H1 (cell line): ENCODE results near the gene TMEM161A. TPM values are rescaled to one million over a fixed set of nuclear protein-coding genes. Genes with fewer than 3 reads are reported as not detected.

Experiments used
- CTCF ChIA-PET: fragments of 300-600 bp; sonication (Branson Sonifier 250); formaldehyde crosslinking; loops from one replicate; lab custom pipeline; 2021; ENCODE audit not compliant: partially characterized antibody; lab: Charles Lee
- POLR2A ChIA-PET: fragments of 300-600 bp; sonication (Branson Sonifier 250); formaldehyde crosslinking; loops from one replicate; lab custom pipeline; 2021; ENCODE audit warnings: inconsistent platforms; ENCODE audit not compliant: partially characterized antibody; lab: Charles Lee
- DNase-seq, 2 experiments: peaks; one replicate each; pipeline versions ENCODE4 v3.0.0 to v3.0.0-alpha.2; 2010 to 2022; ENCODE audit warnings: low spot score in 2 of 2, low read depth in 1 of 2, mixed read lengths in 1 of 2
- FAIRE-seq: peaks from 2 replicates; lab custom pipeline; 2011; peaks lifted over from hg19 to GRCh38; lab: Jason Lieb, UNC
- H2AFZ ChIP-seq: 2 replicates; pipeline ENCODE4 v1.8.1; 2012; ENCODE audit warnings: low read length, inconsistent platforms
- H2AK5ac ChIP-seq: 2 replicates; pipeline ENCODE4 v1.6.1; 2013; ENCODE audit warnings: low read depth, low read length
- H2BK120ac ChIP-seq: replicated peaks from 2 replicates; pipeline ENCODE3; 2013; ENCODE audit warnings: low read depth, low read length, inconsistent platforms
- H2BK12ac ChIP-seq: 2 replicates; pipeline ENCODE4 v1.6.1; 2013; ENCODE audit warnings: low read depth, low read length
- H2BK15ac ChIP-seq: 2 replicates; pipeline ENCODE4 v1.6.1; 2013; ENCODE audit warnings: low read length
- H2BK20ac ChIP-seq: 2 replicates; pipeline ENCODE4 v1.6.1; 2013; ENCODE audit warnings: low read length
- H2BK5ac ChIP-seq: 2 replicates; pipeline ENCODE4 v1.6.1; 2013; ENCODE audit warnings: low read depth, low read length
- H3K14ac ChIP-seq: 2 replicates; pipeline ENCODE4 v1.6.1; 2013; ENCODE audit warnings: inconsistent platforms; ENCODE audit not compliant: insufficient read length
- H3K18ac ChIP-seq: 2 replicates; pipeline ENCODE4 v1.6.1; 2013; ENCODE audit warnings: low read length; ENCODE audit errors: extremely low read depth
- H3K23ac ChIP-seq: 2 replicates; pipeline ENCODE4 v1.6.1; 2013; ENCODE audit warnings: inconsistent platforms; ENCODE audit not compliant: insufficient read length
- H3K23me2 ChIP-seq: 2 replicates; pipeline ENCODE4 v1.6.1; 2013; ENCODE audit warnings: low read depth, low read length
- H3K27ac ChIP-seq: 2 replicates; pipeline ENCODE4 v1.6.1; 2011; ENCODE audit warnings: low read depth, low read length, inconsistent platforms
- H3K27me3 ChIP-seq, 4 experiments: replicated peaks in 1 of 4; 1 replicate in 1 of 4; 2 replicates in 3 of 4; pipeline versions ENCODE4 v1.6.1 to v1.8.1; 2011 to 2013; ENCODE audit warnings: low read length in 3 of 4, mild to moderate bottlenecking in 3 of 4, inconsistent platforms in 2 of 4, mixed read lengths in 2 of 4, moderate library complexity in 1 of 4; ENCODE audit not compliant: control insufficient read depth in 3 of 4, insufficient read depth in 3 of 4; ENCODE audit errors: extremely low read depth in 1 of 4
- H3K36me3 ChIP-seq, 4 experiments: 2 replicates each; pipeline versions ENCODE4 v1.6.1 to v1.8.1; 2011 to 2013; ENCODE audit warnings: mild to moderate bottlenecking in 4 of 4, low read length in 3 of 4, moderate library complexity in 2 of 4, control low read depth in 1 of 4, inconsistent platforms in 1 of 4; ENCODE audit not compliant: insufficient read depth in 4 of 4, control insufficient read depth in 2 of 4
- H3K4ac ChIP-seq: replicated peaks from 2 replicates; pipeline ENCODE3; 2013; ENCODE audit warnings: low read length, low read depth, mixed read lengths, inconsistent platforms; ENCODE audit not compliant: insufficient read length
- H3K4me1 ChIP-seq, 4 experiments: replicated peaks in 1 of 4; 1 replicate in 1 of 4; 2 replicates in 3 of 4; pipeline versions ENCODE4 v1.6.1 to v1.8.1; 2011 to 2013; ENCODE audit warnings: low read length in 3 of 4, inconsistent platforms in 2 of 4, mixed read lengths in 1 of 4; ENCODE audit not compliant: insufficient read depth in 4 of 4, control insufficient read depth in 3 of 4
- H3K4me2 ChIP-seq, 2 experiments: 2 replicates each; pipeline versions ENCODE4 v1.6.1 to v1.8.1; 2011 to 2013; ENCODE audit warnings: low read depth in 2 of 2, low read length in 2 of 2, control low read depth in 1 of 2, inconsistent platforms in 1 of 2, mild to moderate bottlenecking in 1 of 2; ENCODE audit not compliant: insufficient read depth in 1 of 2
- H3K4me3 ChIP-seq, 4 experiments: fragments of 200-600, 300-600 bp in 1 of 4; sonication (generic), shearing (Covaris generic), sonication (Bioruptor Twin) in 1 of 4; 2 replicates each; pipeline versions ENCODE4 v1.5.1 to v1.8.1; 2011 to 2016; ENCODE audit warnings: low read length in 4 of 4, low read depth in 3 of 4, control low read depth in 2 of 4, inconsistent platforms in 2 of 4, mild to moderate bottlenecking in 2 of 4, mixed read lengths in 1 of 4, moderate library complexity in 1 of 4; ENCODE audit not compliant: insufficient read depth in 2 of 4; ENCODE audit errors: extremely low read depth in 1 of 4
- H3K56ac ChIP-seq: replicated peaks from 2 replicates; pipeline ENCODE3; 2013; ENCODE audit warnings: low read depth, mild to moderate bottlenecking, mixed read lengths, low read length, inconsistent platforms; ENCODE audit not compliant: insufficient read length
- H3K79me1 ChIP-seq: 2 replicates; pipeline ENCODE4 v1.6.1; 2013; ENCODE audit warnings: low read depth, low read length, control low read depth
- H3K79me2 ChIP-seq, 2 experiments: 2 replicates each; pipeline versions ENCODE4 v1.6.1 to v1.8.1; 2012 to 2013; ENCODE audit warnings: low read length in 2 of 2, mild to moderate bottlenecking in 2 of 2, inconsistent platforms in 1 of 2; ENCODE audit not compliant: insufficient read depth in 2 of 2, control insufficient read depth in 1 of 2
- H3K9ac ChIP-seq, 4 experiments: replicated peaks in 1 of 4; 1 replicate in 1 of 4; 2 replicates in 3 of 4; pipeline versions ENCODE4 v1.6.1 to v1.8.1; 2011 to 2013; ENCODE audit warnings: low read depth in 3 of 4, low read length in 3 of 4, control low read depth in 2 of 4, mild to moderate bottlenecking in 2 of 4, moderate library complexity in 2 of 4, inconsistent platforms in 1 of 4; ENCODE audit errors: extremely low read depth in 1 of 4
- H3K9me3 ChIP-seq, 2 experiments: 2 replicates each; pipeline versions ENCODE4 v1.6.1 to v1.8.1; 2012 to 2013; ENCODE audit warnings: mild to moderate bottlenecking in 2 of 2, moderate library complexity in 2 of 2, control low read depth in 1 of 2, inconsistent platforms in 1 of 2, low read depth in 1 of 2, low read length in 1 of 2, mixed read lengths in 1 of 2; ENCODE audit not compliant: insufficient read depth in 2 of 2
- H4K20me1 ChIP-seq, 2 experiments: replicated peaks in 1 of 2; 2 replicates each; pipeline versions ENCODE3 to v1.8.1; 2011 to 2013; ENCODE audit warnings: inconsistent platforms in 2 of 2, low read length in 2 of 2, mild to moderate bottlenecking in 1 of 2; ENCODE audit not compliant: insufficient read depth in 2 of 2, control insufficient read depth in 1 of 2
- H4K5ac ChIP-seq: 2 replicates; pipeline ENCODE4 v1.6.1; 2013; ENCODE audit warnings: low read length, low read depth, mixed read lengths, inconsistent platforms; ENCODE audit not compliant: insufficient read length
- H4K8ac ChIP-seq: 2 replicates; pipeline ENCODE4 v1.8.0; 2013; ENCODE audit warnings: mild to moderate bottlenecking, moderate library complexity, low read length, inconsistent platforms; ENCODE audit not compliant: insufficient read depth; ENCODE audit errors: extremely low read depth
- H4K91ac ChIP-seq: replicated peaks from 2 replicates; pipeline ENCODE3; 2013; ENCODE audit warnings: low read length, mixed read lengths, inconsistent platforms; ENCODE audit not compliant: insufficient read length
- MAX ChIP-seq: IDR thresholded peaks from 2 replicates; pipeline ENCODE4 v1.6.1; 2012; ENCODE audit warnings: inconsistent platforms
- SIN3A ChIP-seq, 2 experiments: IDR thresholded peaks in 1 of 2; conservative IDR thresholded peaks in 1 of 2; 2 replicates each; pipeline ENCODE4 v1.6.1; 2011 to 2012; ENCODE audit warnings: low read length in 2 of 2, improper control_type of control experiment in 1 of 2, low read depth in 1 of 2, mild to moderate bottlenecking in 1 of 2
- WGBS, 2 experiments: shearing (Covaris generic) in 1 of 2; methylation state at CpG; one replicate each; pipeline versions ENCODE4 v1.1.6 to v1.1.7; 2013 to 2015; ENCODE audit warnings: low lambda C conversion rate in 2 of 2, mixed read lengths in 2 of 2, inconsistent platforms in 1 of 2, low coverage in 1 of 2, missing lambda C conversion rate in 1 of 2; ENCODE audit not compliant: insufficient replicate concordance in 2 of 2, insufficient coverage in 1 of 2, insufficient read length in 1 of 2; ENCODE audit errors: extremely low coverage in 1 of 2, missing lambda C conversion rate in 1 of 2; 5-methylcytosine and 5-hydroxymethylcytosine counted together
- polyA plus RNA-seq, 7 experiments: library from polyadenylated mRNA; depleted of rRNA in 3 of 7; stranded (reverse) in 5 of 7; unstranded in 2 of 7; fragments of >200 nt in 5 of 7; fragments of 200-250 nt in 2 of 7; gene quantifications; 1 replicate in 5 of 7; 2 replicates in 1 of 7; 4 replicates in 1 of 7; pipeline versions ENCODE4 v1.2.1 to v1.2.3, GENCODE V29; 2011 to 2013; ENCODE audit warnings: missing spikeins in 2 of 7, mixed read lengths in 2 of 7
- total RNA-seq: library from RNA; stranded (reverse); fragmentation: NEBNext Ultra II Directional; extraction: Animal tissue kit (Norgen Biotek cat#: 25700); gene quantifications from 2 replicates; pipeline ENCODE4 v1.2.1, GENCODE V29; 2021

The TMEM161A gene
- total and polyA plus RNA-seq, 2 of the 8 experiments (the other 6 are each of a cell fraction or from before 2014, with no cell fraction given): 47.8 to 103 TPM

DNA sequence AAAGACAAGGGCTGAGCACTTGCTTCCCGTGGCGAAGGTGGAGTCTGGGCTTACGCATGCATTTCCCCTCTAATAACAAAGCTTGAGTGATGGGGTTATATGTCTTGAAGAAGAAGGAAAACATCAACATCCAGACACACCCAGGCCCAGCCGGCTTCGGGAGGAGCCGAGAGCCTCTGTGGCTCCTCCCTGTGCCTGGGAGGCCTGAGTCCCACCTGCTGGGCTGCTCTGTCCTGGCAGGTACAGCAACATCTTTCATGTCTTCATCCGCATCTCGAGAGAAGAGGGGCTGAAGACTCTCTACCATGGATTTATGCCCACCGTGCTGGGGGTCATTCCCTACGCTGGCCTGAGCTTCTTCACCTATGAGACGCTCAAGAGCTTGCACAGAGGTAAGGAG lies 30.6 kb downstream of the TMEM161A start:
- H3K14ac ChIP-seq: no peak overlapping the region
- 0 out of 2 replicates have a peak, but pooled peaks cover 2% of the 10 kb centered on the region for H3K79me1 ChIP-seq
- H3K4me1 ChIP-seq: peaks cover 0 to 14% (median 9%) of the 10 kb centered on the region in 4 experiments; a peak in 6 of 7 replicates
- no peak overlapping the region for H2BK12ac ChIP-seq
- H2AFZ ChIP-seq: no peak overlapping the region
- no peak for FAIRE-seq
- no peak overlapping the region for H2BK20ac ChIP-seq
- WGBS, 2 experiments: 78% methylated on average over 11 of the region's 11 CpGs; no CpG with 5 or more reads in 1 of the 2 experiments
- no peaks in the 10 kb centered on the region for H3K79me2 ChIP-seq
- peak overlapping the region; percentile 88; the same call in 1 of the 2 replicates for H2BK15ac ChIP-seq
- no peak overlapping the region for H4K8ac ChIP-seq
- no peak overlapping the region for H3K18ac ChIP-seq
- H3K23me2 ChIP-seq: peaks cover 7% of the 10 kb centered on the region
- no peak overlapping the region for H3K4ac ChIP-seq
- H2BK5ac ChIP-seq: no peak overlapping the region
- 0 out of 4 replicates have a peak overlapping the region, but pooled peaks of 1 of the 2 experiments have one; percentile 11 for H3K4me2 ChIP-seq
- H4K91ac ChIP-seq: no peak overlapping the region
- no peak overlapping the region for H3K27ac ChIP-seq
- no peak overlapping the region for H2BK120ac ChIP-seq
- H3K9ac ChIP-seq: no peak overlapping the region
- ChIA-PET POLR2A (interaction anchor here (0.6 to 5.6 kb wide), 5 partner anchors 9 to 345 kb away, joined by 3 to 21 read pairs (median 4); no protein-coding TSS in a partner anchor), CTCF (interaction anchor here (0.6 to 3.4 kb wide), 11 partner anchors 8 to 273 kb away, joined by 3 to 16 read pairs (median 4); no protein-coding TSS in a partner anchor)
- H3K9me3 ChIP-seq: no peaks in the 10 kb centered on the region
- no peak overlapping the region for H3K56ac ChIP-seq
- no peak for DNase-seq
- H3K27me3 ChIP-seq: 0 out of 7 replicates have a peak, but pooled peaks cover 0 to 2% (median 0%) of the 10 kb centered on the region in 4 experiments
- no peak overlapping the region for H4K5ac ChIP-seq
- H3K23ac ChIP-seq: no peak overlapping the region
- H4K20me1 ChIP-seq: peaks cover 0 to 2% of the 10 kb centered on the region in 2 experiments
- H2AK5ac ChIP-seq: no peak overlapping the region
- H3K4me3 ChIP-seq: no peak overlapping the region
- H3K36me3 ChIP-seq: no peaks in the 10 kb centered on the region
- TF ChIP-seq MAX: no peak
- no peak for TF ChIP-seq SIN3A (conservative IDR thresholded peaks at IDR 0.05 in 1 of 2, IDR thresholded peaks at IDR 0.05 in 1 of 2; ENCODE audit: low read depth in 1 of 2, low read length in 2 of 2)
- TF ChIP-seq, all 59 proteins: peak for 0
